Central memory CD4-positive, alpha-beta T cell (primary cell): Measurements from ENCODE around the gene AMDHD1.
"Not testable (repeated sequence)": the region's sequence is repeated elsewhere in the genome, so short reads cannot be mapped to it uniquely, and the experiment has no call there.

Experiments
- DNase-seq: peaks from one replicate; pipeline ENCODE4 v3.0.0; 2022

The AMDHD1 gene

GRCh38 chr12:95966287-95966870 is 23.2 kb downstream of the AMDHD1 start:
- DNase-seq, result no peak

- no peak for DNase-seq
Observed at GRCh38 chr12:95967301-95967700, 24.2 kb downstream of the AMDHD1 start.

GRCh38 chr12:95969116-95969515 is 26.0 kb downstream of the AMDHD1 start:
- DNase-seq, result not testable (repeated sequence)

- no peak for DNase-seq
Observed at GRCh38 chr12:95970905-95971304, 27.8 kb downstream of the AMDHD1 start.

DNA sequence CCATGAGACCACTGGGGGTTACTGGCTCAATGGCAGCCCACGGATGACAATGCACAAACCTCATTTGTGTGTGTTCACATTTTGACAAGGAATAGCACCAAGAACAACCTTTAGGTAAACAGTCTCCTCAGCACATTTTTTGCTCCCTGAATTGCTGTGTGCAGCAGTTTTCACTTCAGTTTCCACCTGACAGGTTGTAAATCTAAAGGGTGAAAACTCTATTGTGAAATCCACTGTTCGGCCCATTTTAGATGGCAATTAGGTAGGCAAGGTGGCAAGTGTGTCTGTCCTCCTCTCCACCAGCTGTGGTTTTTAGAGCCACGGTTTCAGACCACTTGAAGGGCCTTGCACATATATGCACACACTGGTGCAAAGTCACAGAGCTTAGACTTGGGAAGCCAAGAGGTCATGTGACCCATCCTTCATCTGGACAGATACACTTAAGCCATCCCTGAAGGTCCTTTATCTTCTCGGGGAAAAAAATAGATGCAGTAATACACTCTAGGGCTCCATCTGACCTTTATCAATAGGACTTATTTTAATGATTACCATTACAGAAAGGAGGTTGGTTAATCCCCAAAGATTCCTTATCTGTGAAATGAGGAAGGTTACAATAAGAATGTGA is 29.8 kb downstream of the AMDHD1 start:
- DNase-seq, result no peak

GRCh38 chr12:95974358-95974757 is 31.2 kb downstream of the AMDHD1 start:
- DNase-seq, result no peak

- DNase-seq, result no peak
Observed at GRCh38 chr12:95975491-95975890, 32.4 kb downstream of the AMDHD1 start.

GRCh38 chr12:95976416-95976832 is 33.3 kb downstream of the AMDHD1 start:
- DNase-seq, result no peak

- no peak for DNase-seq
Observed at GRCh38 chr12:95977764-95978305, 34.7 kb downstream of the AMDHD1 start.

GRCh38 chr12:95978351-95978750 is 35.2 kb downstream of the AMDHD1 start:
- DNase-seq, result no peak

DNA sequence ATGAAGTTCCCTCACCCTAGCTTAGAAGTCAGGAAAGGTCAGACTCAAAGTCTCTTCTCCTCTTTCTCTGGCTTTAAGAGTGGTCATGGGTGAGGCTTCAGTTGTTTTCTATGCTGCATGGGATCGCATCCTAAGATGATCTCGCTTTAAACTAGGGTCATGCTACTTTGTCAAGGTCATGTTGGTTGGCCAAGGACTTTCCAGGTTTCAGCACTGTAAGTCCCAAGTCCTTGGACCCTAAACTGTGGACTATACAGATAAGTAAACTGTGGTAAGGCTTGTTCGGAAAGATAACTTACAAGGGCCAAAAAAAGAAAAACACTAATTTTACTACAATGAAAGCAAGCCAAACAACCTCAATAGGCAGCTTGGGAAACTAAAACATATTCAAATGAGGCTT is 35.6 kb downstream of the AMDHD1 start:
- DNase-seq, result no peak

GRCh38 chr12:95980437-95980836 is 37.3 kb downstream of the AMDHD1 start:
- DNase-seq, result no peak

- DNase-seq, result no peak
Observed at GRCh38 chr12:95982602-95983001, 39.5 kb downstream of the AMDHD1 start.

- DNase-seq, result no peak
Observed at GRCh38 chr12:95984682-95985081, 41.6 kb downstream of the AMDHD1 start.

GRCh38 chr12:95986635-95987570 is 43.8 kb downstream of the AMDHD1 start:
- DNase-seq, result no peak

- no peak for DNase-seq
Observed at GRCh38 chr12:95988506-95989275, 45.6 kb downstream of the AMDHD1 start.

GRCh38 chr12:95989504-95990123 is 46.5 kb downstream of the AMDHD1 start:
- DNase-seq, result no peak

- no peak for DNase-seq
Observed at GRCh38 chr12:95990136-95990535, 47.0 kb downstream of the AMDHD1 start.

DNA sequence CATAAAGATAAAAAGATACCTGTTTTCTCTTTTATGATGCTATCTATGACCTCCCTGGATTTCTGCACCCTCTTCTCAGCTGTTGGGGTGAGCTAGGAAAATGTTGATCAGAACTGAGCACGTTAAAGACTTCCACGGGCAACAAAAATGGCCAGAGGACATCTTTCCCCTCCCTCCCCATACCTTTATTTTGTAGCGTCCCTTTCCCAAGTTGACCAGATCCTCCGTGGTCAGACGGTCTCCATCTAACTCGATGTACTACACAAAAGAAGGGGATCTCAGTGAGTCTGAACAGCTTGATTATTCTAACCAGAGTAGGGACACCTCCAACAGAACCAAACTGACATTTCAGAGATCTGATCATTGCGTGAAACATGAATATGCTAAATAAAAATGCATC is 50.8 kb downstream of the AMDHD1 start:
- DNase-seq, result no peak

GRCh38 chr12:95994476-95994875 is 51.3 kb downstream of the AMDHD1 start:
- DNase-seq, result no peak

GRCh38 chr12:95995238-95996031 is 52.3 kb downstream of the AMDHD1 start:
- no peak for DNase-seq
